ENCODE measurements around the gene MRM1.

MRM1 gene

DNA sequence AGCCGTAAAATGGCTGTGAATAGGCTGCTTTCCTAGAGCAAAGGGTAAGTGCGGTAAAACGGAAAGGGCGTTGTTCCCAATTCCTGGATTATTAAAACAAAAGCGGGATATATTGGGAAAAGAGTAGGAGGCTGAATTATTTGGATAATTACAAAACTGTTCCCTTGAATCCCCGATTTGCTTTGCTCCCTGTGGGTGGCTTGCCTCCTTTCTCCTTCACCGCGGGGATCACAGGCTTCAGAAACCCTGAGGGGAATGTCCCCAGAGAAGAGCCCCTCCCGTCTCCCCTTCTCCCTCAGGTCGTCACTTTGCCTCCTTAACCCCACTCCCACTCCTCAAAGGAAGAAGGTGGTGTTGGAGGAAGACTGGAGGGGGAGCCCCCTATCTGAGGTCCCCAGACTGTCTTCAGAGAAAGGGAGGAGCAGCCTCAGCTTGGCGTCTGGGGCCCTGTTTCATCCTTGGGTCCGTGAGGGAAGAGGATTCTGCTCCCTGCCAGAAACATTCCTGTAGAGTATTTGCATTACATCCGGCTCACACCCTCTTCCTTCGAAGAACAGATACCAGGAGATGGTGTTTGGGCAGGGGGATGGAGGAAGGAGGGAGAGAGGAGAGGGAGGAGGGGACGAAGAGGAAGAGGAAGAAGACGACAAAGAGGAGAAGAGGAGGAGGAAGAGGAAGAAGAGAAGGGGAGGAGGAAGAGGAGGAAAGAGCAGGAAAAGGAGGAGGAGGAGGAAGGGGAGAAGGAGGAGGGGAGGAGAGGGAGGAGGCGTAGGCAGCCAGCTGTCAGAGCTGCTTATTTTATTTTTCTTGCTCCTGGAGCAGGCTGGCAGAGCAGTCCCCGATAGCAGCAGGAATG is 31.8 kb downstream of the MRM1 start:
- no peak for DNase-seq

DNA sequence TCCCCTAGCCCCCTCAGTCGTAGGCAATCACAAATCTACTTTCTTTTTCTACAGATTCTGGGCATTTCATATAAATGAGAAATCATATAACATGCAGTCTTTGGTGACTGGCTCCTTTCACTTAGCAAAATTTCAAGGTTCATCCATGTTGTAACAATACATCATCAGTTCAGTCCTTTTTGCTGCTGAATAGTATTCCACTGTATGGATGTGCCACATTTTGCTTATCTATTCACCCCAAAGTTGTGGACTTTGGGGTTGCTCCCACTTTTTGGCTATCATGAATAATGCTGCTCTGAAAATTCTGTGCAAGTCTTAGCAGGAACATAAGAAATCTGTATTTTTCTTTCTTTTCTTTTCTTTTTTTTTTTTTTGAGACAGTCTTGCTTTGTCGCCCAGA is 39.0 kb downstream of the MRM1 start:
- DNase-seq, result no peak

DNA sequence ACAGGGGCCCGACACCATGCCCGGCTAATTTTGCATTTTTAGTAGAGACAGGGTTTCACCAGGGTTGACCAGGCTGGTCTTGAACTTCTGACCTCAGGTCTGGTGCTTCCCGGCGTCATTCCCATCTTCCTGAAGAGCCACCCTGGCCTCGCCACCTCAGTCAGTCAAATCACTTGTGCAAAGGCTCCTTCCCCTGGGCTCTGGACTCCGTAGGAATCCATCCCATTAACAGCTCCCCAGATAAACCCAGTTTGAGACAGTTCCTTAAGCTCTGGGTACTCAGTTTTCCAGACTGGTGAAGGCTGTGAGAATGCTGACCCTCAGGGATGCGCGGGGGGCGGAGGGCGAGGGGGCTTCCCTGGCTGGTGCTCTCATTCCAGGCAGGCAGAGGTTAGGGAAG is 39.5 kb downstream of the MRM1 start:
- no peak for DNase-seq

DNA sequence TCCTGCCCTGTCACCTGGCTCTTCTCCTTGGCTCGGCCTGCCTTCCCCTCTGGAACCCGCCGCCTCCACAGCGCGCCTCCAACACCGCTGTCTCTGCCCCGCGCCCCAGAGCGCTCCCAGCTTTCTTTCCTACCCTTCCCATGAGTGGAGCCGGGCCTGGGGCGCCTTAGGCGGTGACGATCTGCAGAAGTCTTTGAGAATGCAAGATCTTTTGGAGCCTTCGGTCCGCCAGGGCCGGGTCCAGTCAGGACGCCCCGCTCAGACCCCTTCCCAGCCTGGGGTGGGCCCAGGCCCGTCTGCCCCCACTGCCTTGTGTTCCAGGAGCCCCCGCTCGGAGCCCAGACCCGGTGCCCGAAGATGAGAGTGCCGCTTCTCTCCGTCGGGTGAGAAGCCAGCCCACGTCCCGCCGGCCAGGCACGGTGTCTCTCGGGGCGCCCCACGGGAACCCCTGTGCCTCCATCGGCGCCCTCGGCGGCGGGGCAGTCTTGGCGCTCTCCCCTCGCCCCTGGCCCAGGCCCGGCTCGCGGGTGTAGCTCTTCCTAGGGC is 40.0 kb downstream of the MRM1 start:
- no peak for DNase-seq

DNA sequence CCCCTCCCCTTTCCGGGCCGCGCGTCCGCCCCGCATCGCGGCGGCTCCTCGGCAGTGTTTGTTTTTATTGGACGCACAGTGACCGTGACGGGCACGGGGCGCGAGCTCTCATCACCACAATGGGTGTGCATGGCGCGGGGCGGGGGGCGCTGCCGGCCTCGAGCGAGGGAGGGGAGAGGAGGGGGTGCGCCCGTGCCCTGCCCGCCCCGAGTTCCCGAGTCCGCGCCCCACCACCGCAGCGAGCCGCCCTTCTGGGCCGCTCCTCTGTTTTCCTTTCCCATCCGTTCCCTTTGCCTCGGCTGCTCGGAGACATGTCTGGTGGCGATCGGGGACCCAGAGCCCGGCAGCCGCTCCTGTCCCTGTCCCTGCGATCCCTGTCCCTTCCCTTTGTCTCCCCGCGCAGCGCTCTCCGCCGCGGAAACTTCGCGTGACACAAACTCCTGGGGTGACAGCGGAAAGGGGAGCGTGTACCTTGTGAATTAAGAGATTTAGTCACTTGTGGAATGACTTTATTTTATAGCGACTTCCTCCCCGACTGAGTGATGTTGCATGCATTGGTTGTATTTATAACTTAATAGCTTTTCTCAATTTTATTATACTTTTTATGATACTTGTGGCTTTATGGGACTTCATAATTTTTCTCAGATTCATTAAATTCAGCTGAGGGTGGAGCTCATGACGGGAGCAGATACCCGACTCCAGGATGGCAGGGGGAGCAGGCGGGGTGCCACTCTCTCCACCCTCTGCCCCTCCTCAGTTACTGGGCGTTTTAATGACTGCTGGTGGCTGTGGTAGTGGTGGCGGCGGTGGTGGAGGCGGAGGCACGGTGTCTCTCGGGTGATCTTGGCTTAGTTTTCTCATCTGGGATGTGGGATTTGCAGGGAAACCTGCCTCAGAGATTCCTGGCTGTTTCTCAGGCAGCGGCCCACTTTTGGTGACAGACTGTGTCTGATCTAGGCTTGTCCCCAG is 40.8 kb downstream of the MRM1 start:
- no peak for DNase-seq

DNA sequence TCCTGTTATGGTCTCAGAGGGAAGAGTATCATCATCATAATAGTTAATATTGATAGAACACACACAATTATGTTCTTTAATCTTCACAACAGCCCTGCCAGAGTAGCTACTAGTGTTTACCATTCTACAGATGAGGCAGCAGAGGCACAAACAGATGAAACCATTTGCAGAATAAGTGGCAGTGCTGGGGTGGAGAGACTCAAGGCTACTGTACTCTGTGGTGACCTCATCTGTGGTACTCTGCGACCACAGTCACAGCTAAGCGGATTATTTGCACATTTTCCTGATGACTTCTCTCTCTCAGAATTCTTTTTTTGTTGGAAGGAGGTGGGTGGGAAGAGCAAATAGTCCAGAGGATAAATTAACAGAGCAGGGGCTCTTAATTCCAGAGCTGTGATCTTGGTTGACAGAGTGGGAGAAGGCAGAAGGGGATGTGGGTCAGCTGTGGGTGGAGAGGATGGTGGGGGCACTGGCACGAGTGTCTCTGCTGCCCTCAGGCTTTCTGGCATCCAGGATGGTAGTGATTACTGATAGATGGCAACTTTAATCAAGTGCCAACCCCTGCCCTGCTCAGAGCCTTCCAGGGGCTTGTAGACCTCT is 41.8 kb downstream of the MRM1 start:
- DNase-seq, result no peak

DNA sequence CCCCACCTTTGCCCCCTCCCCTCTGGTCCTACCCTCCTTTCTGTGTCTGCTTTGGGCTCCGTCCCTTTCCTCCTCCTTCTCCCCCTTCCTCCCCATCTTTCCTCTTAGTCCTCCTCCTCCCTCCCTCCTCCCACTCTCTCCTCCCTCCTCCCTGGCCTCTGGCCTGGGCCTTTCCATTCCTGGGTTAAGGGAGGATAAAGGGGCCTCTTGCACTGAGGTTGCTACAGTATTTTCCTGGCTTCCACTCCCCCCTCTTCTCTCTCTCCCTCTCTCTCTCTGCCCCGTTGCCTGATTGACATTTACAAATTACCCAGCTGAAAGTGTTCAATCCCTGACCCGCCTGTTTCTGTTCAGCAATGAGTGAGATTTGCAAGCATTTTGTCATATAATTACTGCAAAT is 44.0 kb downstream of the MRM1 start:
- no peak for DNase-seq

DNA sequence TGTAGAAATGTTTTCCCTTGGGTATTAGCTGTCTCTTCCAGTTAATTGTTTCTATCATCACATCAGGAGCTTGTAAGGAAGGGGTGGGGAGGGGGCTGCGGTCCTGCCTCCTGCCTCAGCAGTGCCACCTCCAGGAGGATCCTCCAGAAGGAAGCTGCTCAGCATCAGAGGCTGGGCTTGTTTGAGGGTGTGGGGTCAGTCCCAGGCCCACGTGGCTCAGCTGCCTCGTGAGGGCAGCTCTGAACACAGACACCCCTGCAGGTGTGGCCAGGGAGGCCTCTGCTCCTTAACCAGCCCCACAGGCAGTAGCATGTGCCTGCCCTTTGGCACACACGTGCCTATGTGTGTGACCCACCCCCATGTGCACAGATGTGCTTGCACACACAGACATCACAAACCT is 46.3 kb downstream of the MRM1 start:
- no peak for DNase-seq

DNA sequence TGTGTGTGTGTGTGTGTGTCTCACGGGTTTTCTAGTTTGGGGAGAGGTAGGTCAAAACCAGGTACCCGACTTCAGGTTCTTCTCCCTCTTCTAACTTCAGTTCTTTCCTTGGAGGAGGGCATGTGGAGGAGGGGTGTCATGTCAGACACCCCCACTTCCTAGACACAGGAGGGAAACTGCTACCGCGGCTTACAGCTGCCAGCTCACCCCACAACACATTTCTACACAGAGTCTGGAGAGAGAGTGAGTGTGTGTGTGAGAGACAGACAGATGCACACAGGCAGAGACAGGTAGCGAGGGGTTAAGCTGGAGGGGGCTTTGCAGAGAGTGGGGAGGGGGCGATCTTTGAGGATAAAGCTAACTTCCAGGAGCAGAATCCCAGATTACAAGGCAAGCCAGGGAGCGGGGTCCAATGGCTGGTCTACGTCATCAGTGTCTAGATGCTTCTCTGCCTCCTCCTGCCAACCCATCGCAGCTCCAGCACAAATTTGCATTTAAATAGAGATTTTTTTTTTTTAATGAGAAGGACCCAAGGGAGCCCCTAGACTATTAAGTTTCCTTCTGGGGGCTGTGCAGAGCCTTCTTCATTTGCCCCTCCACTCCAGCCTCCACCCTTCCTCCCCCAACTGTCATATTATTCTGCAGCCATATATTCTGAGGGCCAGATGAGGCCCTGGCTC is 48.9 kb downstream of the MRM1 start:
- no peak for DNase-seq

DNA sequence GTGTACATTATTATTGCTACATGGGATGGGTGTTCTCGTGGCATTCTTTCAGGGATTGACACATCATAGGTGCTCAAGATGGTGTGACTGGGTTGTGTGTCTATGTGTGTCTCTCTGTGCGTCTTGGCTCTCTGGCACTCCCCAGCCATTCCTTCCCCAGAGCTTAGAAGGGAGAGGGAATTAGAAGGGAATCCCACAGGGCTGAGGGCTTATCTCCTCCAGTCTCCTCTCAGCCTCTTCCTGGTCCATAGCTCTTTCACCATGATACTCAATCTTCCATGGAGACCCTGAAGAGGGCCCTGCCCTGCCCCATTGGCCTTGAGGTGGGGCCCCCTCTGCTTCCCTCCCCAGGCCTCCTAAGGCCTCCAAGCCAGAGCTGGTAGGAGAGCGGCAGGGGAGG is 52.0 kb downstream of the MRM1 start:
- no peak for DNase-seq

DNA sequence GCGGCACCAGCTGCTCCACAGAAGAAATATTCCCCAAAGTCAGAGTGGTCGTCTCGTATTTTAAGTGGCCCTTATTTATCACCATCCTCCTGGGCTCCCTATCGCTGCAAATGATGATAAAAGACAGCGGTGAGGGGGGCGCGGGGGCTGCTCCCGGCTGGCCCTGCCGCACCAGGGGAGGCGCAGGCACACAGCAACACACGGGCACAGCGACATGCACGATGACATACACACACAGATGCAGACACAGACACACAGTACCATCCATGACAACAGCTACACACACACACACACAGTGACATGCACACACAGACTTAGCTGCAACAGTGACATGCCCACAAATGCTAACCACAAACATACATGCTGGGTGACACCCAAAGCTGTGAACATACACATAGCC is 52.5 kb downstream of the MRM1 start:
- DNase-seq, result no peak

DNA sequence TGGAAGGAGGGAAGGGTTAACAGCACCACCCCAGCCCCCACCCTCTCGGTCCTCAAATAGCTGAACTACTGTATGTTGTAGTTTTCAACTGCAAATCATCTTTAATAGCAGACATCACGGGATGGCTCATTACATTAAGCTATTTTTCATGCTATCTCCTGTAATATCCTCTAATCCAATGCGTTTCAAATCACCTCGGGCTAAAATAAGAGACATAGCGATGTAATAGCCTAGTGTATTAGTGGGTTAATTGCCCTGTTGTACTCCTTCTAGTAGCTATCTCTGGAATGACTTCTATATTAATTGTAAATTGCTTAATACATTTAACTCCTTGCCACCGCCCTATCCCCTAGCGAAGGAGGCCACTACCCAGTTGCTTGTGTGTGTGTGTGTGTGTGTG is 54.3 kb downstream of the MRM1 start:
- no peak for DNase-seq

DNA sequence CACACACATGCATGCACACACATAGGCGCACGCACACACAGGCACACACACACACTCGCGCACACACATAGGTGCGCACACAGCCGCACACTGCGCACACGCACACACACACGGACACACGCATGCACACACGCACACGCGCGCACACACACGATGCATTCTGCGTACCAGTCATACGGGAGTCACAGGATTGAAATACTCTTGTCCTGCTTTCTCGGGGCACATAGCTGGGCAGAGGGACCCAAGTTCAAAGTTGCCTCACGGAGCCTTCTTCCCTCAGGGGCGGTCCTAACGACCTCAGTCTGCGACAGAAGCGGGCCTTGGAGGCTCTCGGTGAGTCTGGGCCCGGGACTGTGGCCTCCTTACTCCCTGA is 56.0 kb downstream of the MRM1 start:
- no peak for DNase-seq

DNA sequence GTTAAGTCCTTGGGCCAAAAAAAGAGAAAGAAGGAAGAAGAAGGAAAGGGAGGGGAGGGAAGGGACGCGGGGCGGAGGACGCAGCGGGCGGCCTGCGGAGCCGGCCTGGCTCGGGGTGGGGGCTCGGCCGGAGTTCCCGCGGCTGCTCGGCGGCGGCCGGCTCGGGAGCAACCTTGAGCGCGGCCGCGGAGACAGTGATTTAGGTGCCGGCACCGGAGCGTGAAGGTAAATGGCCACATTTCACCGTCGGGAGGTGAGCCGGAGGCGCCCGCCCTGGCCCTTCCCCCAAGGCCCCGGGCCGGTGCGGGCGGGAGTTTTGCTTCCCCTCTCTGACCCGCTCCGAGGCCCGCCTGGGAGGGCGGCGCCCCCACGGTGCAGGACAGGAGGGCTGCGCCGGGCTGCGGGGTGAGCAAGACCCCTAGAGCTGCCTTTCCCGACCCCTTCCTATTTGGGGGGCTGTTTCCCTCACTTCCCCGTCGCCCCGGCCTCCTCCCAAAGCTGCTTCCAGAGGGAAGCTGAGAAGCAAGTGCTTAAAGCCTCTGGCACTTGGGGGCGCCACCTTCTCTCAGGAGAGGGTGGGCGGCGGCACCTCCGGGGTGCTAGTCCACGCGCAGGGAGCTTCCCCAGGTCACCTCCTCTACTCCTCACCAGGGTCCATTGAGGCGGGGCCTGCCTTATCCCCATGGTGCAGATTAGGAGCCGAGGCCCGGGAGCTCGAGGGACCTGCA is 56.5 kb downstream of the MRM1 start:
- DNase-seq, result no peak
